HEK293T (cell line): ENCODE data around the gene DNAJC16.

Experiments
- CTCF ChIA-PET: fragments of 350-600 bp; formaldehyde crosslinking; extraction: SDS; loops from one replicate; lab custom pipeline; 2021; ENCODE audit warnings: antibody characterized with exemption, inconsistent platforms; lab: Yijun Ruan, JAX
- POLR2A ChIA-PET: fragments of 350-600 bp; formaldehyde crosslinking; extraction: SDS; loops from one replicate; lab custom pipeline; 2020; ENCODE audit warnings: antibody characterized with exemption, inconsistent platforms; lab: Yijun Ruan, JAX
- DNase-seq: peaks from one replicate; pipeline ENCODE4 v3.0.0; 2012; ENCODE audit warnings: mixed read lengths; ENCODE audit errors: extremely low spot score
- ARNT ChIP-seq: fragments of 450-650 bp; IDR thresholded peaks from 2 replicates; pipeline ENCODE4 v1.6.1; 2017; ENCODE audit warnings: mild to moderate bottlenecking
- BHLHE40 ChIP-seq: fragments of 450-650 bp; IDR thresholded peaks from 2 replicates; pipeline ENCODE4 v1.6.1; 2016; ENCODE audit warnings: mild to moderate bottlenecking, moderate library complexity, borderline replicate concordance
- CTBP1 ChIP-seq: fragments of 450-650 bp; IDR thresholded peaks from 2 replicates; pipeline ENCODE4 v1.6.1; 2016; ENCODE audit warnings: borderline replicate concordance
- ELF4 ChIP-seq: fragments of 450-650 bp; IDR thresholded peaks from 2 replicates; pipeline ENCODE4 v1.6.1; 2017; ENCODE audit warnings: antibody characterized with exemption
- FOXA1 ChIP-seq: fragments of 450-650 bp; IDR thresholded peaks from 2 replicates; pipeline ENCODE4 v1.6.1; 2016; ENCODE audit warnings: mild to moderate bottlenecking
- FOXK2 ChIP-seq: fragments of 450-650 bp; IDR thresholded peaks from 2 replicates; pipeline ENCODE4 v1.6.1; 2016; ENCODE audit warnings: mild to moderate bottlenecking
- FOXM1 ChIP-seq: fragments of 450-650 bp; IDR thresholded peaks from 2 replicates; pipeline ENCODE4 v1.6.1; 2017; ENCODE audit warnings: mild to moderate bottlenecking, borderline replicate concordance
- HDGF ChIP-seq: fragments of 450-650 bp; IDR thresholded peaks from 2 replicates; pipeline ENCODE4 v1.6.1; 2017; ENCODE audit warnings: antibody characterized with exemption, borderline replicate concordance
- L3MBTL2 ChIP-seq: fragments of 450-650 bp; conservative IDR thresholded peaks from 2 replicates; pipeline ENCODE4 v1.6.1; 2016; ENCODE audit warnings: mild to moderate bottlenecking
- LEF1 ChIP-seq: fragments of 450-650 bp; IDR thresholded peaks from 2 replicates; pipeline ENCODE4 v1.6.1; 2017; ENCODE audit warnings: mild to moderate bottlenecking, borderline replicate concordance
- NFRKB ChIP-seq: fragments of 450-650 bp; IDR thresholded peaks from 2 replicates; pipeline ENCODE4 v1.6.1; 2016; ENCODE audit warnings: mild to moderate bottlenecking, moderate library complexity
- SP1 ChIP-seq: fragments of 450-650 bp; IDR thresholded peaks from 2 replicates; pipeline ENCODE4 v1.6.1; 2017
- SUZ12 ChIP-seq: fragments of 450-650 bp; IDR thresholded peaks from 2 replicates; pipeline ENCODE4 v1.6.1; 2016; ENCODE audit warnings: mild to moderate bottlenecking
- TARDBP ChIP-seq: fragments of 450-650 bp; IDR thresholded peaks from 2 replicates; pipeline ENCODE4 v1.6.1; 2016
- ZNF384 ChIP-seq: fragments of 450-650 bp; IDR thresholded peaks from 2 replicates; pipeline ENCODE4 v1.6.1; 2016
- TF ChIP-seq, protein P1 (sequence below): fragments of 450-650 bp; IDR thresholded peaks from 2 replicates; pipeline ENCODE4 v1.6.1; 2016

Gene DNAJC16

GRCh38 chr1:15524283-15525049 is 2.2 kb upstream of the DNAJC16 start:
- TF ChIP-seq FOXK2 (no peak), HDGF (no peak), BHLHE40 (no peak), SP1 (no peak; the same call in 1 of the 2 replicates), CTBP1 (no peak), L3MBTL2 (no peak), FOXM1 (no peak), TARDBP (no peak), ELF4 (no peak), ZNF384 (no peak), SUZ12 (no peak), LEF1 (no peak), NFRKB (no peak), ARNT (no peak), FOXA1 (no peak)
- TF ChIP-seq, protein P1, sequence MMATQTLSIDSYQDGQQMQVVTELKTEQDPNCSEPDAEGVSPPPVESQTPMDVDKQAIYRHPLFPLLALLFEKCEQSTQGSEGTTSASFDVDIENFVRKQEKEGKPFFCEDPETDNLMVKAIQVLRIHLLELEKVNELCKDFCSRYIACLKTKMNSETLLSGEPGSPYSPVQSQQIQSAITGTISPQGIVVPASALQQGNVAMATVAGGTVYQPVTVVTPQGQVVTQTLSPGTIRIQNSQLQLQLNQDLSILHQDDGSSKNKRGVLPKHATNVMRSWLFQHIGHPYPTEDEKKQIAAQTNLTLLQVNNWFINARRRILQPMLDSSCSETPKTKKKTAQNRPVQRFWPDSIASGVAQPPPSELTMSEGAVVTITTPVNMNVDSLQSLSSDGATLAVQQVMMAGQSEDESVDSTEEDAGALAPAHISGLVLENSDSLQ = no peak
- POLR2A ChIA-PET = no interaction called here
- DNase-seq = peak; percentile 94
- CTCF ChIA-PET = no interaction called here

- no peak for DNase-seq
- TF ChIP-seq FOXK2 (no peak), BHLHE40 (no peak), SP1 (no peak), TARDBP (no peak), LEF1 (no peak), CTBP1 (no peak), FOXA1 (no peak), ZNF384 (0 out of 2 replicates have a peak, but pooled peaks have one; percentile 70), ARNT (no peak), L3MBTL2 (peak; percentile 20; the same call in 1 of the 2 replicates)
- ChIA-PET POLR2A (interaction anchor here (0.6 kb wide), 1 partner anchor 14 kb away, joined by 3 read pairs; no protein-coding TSS in a partner anchor), CTCF (no interaction called here)
These were observed 1.3 kb upstream of the DNAJC16 start for GRCh38 chr1:15525050-15526020.

DNA sequence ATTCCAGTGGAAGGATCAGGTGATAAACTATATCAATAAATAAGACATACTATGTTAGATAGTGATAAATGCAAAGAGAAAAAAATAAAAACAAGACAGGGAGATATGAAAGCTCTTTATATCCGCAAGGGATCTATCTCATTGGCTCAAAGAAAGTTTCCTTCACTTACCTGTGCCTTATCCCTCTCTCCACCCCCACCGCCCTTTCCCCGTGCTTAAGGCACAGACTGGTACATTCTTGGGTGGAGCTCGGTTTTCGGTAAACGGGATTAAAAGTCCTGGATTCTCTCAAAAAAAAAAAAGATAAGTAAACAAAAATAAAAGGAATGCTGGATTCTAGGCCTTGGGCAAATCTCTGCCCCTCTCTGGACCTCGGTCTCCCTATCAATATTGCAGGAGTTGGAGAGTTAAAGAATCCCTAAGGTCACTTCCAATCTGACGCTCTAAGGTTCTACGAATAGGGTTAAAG is 593 bp upstream of the DNAJC16 start:
- ChIA-PET CTCF (no interaction called here), POLR2A (interaction anchor here (0.6 to 1.3 kb wide), 3 partner anchors 9 to 70 kb away, joined by 3 to 5 read pairs (median 4); no protein-coding TSS in a partner anchor)
- no peak for DNase-seq
- TF ChIP-seq CTBP1 (no peak), ZNF384 (no peak), LEF1 (no peak), TARDBP (no peak), FOXK2 (no peak), SP1 (no peak), ELF4 (0 out of 2 replicates have a peak, but pooled peaks have one; percentile 19)
- TF ChIP-seq, protein P1 = no peak

- TF ChIP-seq SP1 (no peak), ELF4 (no peak), ARNT (no peak), LEF1 (no peak), FOXM1 (no peak), TARDBP (no peak), BHLHE40 (no peak), FOXK2 (no peak), HDGF (no peak), NFRKB (no peak), FOXA1 (no peak), CTBP1 (no peak), ZNF384 (no peak), SUZ12 (no peak), L3MBTL2 (no peak)
- TF ChIP-seq, protein P1 = no peak
- CTCF ChIA-PET = no interaction called here
These were observed 4.4 kb downstream of the DNAJC16 start for GRCh38 chr1:15531003-15531402.

GRCh38 chr1:15531682-15532081 is 5.0 kb downstream of the DNAJC16 start:
- TF ChIP-seq FOXM1 (no peak), CTBP1 (no peak), LEF1 (no peak), ELF4 (no peak), NFRKB (no peak), ZNF384 (no peak), BHLHE40 (no peak), TARDBP (no peak), FOXA1 (no peak), FOXK2 (no peak), SUZ12 (no peak), HDGF (no peak), L3MBTL2 (no peak), SP1 (no peak), ARNT (no peak)
- TF ChIP-seq, protein P1 = no peak
- no peak for DNase-seq
- ChIA-PET CTCF (no interaction called here), POLR2A (no interaction called here)

More at GRCh38 chr1:15531003-15531402, 4.4 kb downstream of the DNAJC16 start:
- POLR2A ChIA-PET = no interaction called here
- DNase-seq = no peak
